Endothelial cell of umbilical vein (primary cell): ENCODE data around the gene SERPINA3. TPM values are rescaled to one million over a fixed set of nuclear protein-coding genes. Genes with fewer than 3 reads are reported as not detected.

Experiments used
- BruUV-seq: library from RNA; stranded (reverse); fragments of 400-500 nt; replicated peaks from 2 replicates; lab custom pipeline; 2021; lab: Mats Ljungman, UMichigan
- CTCF ChIA-PET: fragments of 300-600, 350-600 bp; sonication (Branson Sonifier 250); formaldehyde crosslinking; loops from one replicate; lab custom pipeline; 2021; ENCODE audit warnings: antibody characterized with exemption, inconsistent platforms; lab: Charles Lee
- POLR2A ChIA-PET: fragments of 300-600, 350-600 bp; sonication (Branson Sonifier 250); formaldehyde crosslinking; loops from one replicate; lab custom pipeline; 2021; ENCODE audit warnings: antibody characterized with exemption, inconsistent platforms; lab: Charles Lee
- DNase-seq: peaks from one replicate; pipeline ENCODE4 v3.0.0-alpha.2; 2011; ENCODE audit warnings: low read depth, low spot score
- FAIRE-seq: peaks from 2 replicates; lab custom pipeline; 2011; peaks lifted over from hg19 to GRCh38; lab: Jason Lieb, UNC
- H2AFZ ChIP-seq: 2 replicates; pipeline ENCODE4 v1.6.0; 2012; ENCODE audit warnings: low read depth, low read length, control low read depth, inconsistent platforms
- H3K27ac ChIP-seq: 2 replicates; pipeline ENCODE4 v1.5.1; 2011; ENCODE audit warnings: low read depth, mild to moderate bottlenecking, control low read depth, low read length, moderate library complexity; ENCODE audit not compliant: insufficient read depth
- H3K27me3 ChIP-seq, 2 experiments: 2 replicates each; pipeline versions ENCODE4 v1.6.0 to v1.6.1; 2011; ENCODE audit warnings: low read length in 2 of 2, mixed read lengths in 1 of 2; ENCODE audit not compliant: control insufficient read depth in 2 of 2, insufficient read depth in 2 of 2
- H3K36me3 ChIP-seq, 2 experiments: 2 replicates in 1 of 2; 3 replicates in 1 of 2; pipeline ENCODE4 v1.5.1; 2011; ENCODE audit warnings: low read length in 2 of 2, mild to moderate bottlenecking in 1 of 2, moderate library complexity in 1 of 2; ENCODE audit not compliant: control insufficient read depth in 2 of 2, insufficient read depth in 2 of 2; ENCODE audit errors: extremely low read depth in 1 of 2
- H3K4me1 ChIP-seq: 3 replicates; pipeline ENCODE4 v1.5.1; 2011; ENCODE audit warnings: mild to moderate bottlenecking, low read length; ENCODE audit not compliant: control insufficient read depth, insufficient read depth; ENCODE audit errors: extremely low read depth
- H3K4me2 ChIP-seq: 2 replicates; pipeline ENCODE4 v1.6.1; 2011; ENCODE audit warnings: low read length, control low read depth, mixed read lengths; ENCODE audit not compliant: insufficient read depth
- H3K4me3 ChIP-seq, 3 experiments: fragments of 200-600 bp in 1 of 3; sonication (generic), shearing (Covaris generic) in 1 of 3; replicated peaks in 1 of 3; 2 replicates each; pipeline ENCODE4 v1.5.1; 2011 to 2016; ENCODE audit warnings: control low read depth in 3 of 3, low read length in 3 of 3, mild to moderate bottlenecking in 2 of 3, inconsistent platforms in 1 of 3, low read depth in 1 of 3, moderate library complexity in 1 of 3; ENCODE audit not compliant: insufficient read depth in 1 of 3
- H3K79me2 ChIP-seq: 2 replicates; pipeline ENCODE4 v1.6.0; 2012; ENCODE audit warnings: low read length, inconsistent platforms; ENCODE audit not compliant: control insufficient read depth, insufficient read depth
- H3K9ac ChIP-seq: replicated peaks from 2 replicates; pipeline ENCODE3; 2011; ENCODE audit warnings: low read length, control low read depth; ENCODE audit not compliant: insufficient read depth; ENCODE audit errors: extremely low read depth
- H3K9me1 ChIP-seq: replicated peaks from 3 replicates; pipeline ENCODE4 v1.6.0; 2011; ENCODE audit warnings: mild to moderate bottlenecking, low read length; ENCODE audit not compliant: control insufficient read depth, insufficient read depth; ENCODE audit errors: extremely low read depth
- H3K9me3 ChIP-seq: replicated peaks from 2 replicates; pipeline ENCODE4 v1.5.1; 2012; ENCODE audit warnings: low read length, inconsistent platforms; ENCODE audit not compliant: control insufficient read depth, insufficient read depth
- H4K20me1 ChIP-seq: replicated peaks from 2 replicates; pipeline ENCODE3; 2011; ENCODE audit warnings: mild to moderate bottlenecking, low read length; ENCODE audit not compliant: control insufficient read depth, insufficient read depth; ENCODE audit errors: extremely low read depth
- CTCF ChIP-seq, 2 donors: IDR thresholded peaks; 1 replicate in 1 of 2; 2 replicates in 1 of 2; pipeline ENCODE4 v1.5.1; 2011; ENCODE audit warnings: low read length in 2 of 2, mild to moderate bottlenecking in 2 of 2, moderate library complexity in 2 of 2, control low read depth in 1 of 2, inconsistent platforms in 1 of 2, low read depth in 1 of 2; ENCODE audit not compliant: insufficient read depth in 1 of 2; ENCODE audit errors: extremely low read depth in 1 of 2
- EZH2 ChIP-seq: IDR thresholded peaks from 2 replicates; pipeline ENCODE4 v1.6.1; 2012; ENCODE audit warnings: borderline replicate concordance, low read depth, mild to moderate bottlenecking, moderate library complexity, low read length, inconsistent platforms; ENCODE audit not compliant: severe bottlenecking
- FOS ChIP-seq: IDR thresholded peaks from 2 replicates; pipeline ENCODE4 v1.6.1; 2011; ENCODE audit warnings: mild to moderate bottlenecking, low read length, moderate library complexity, borderline replicate concordance; ENCODE audit not compliant: insufficient read depth
- GATA2 ChIP-seq: IDR thresholded peaks from 2 replicates; pipeline ENCODE4 v1.7.0; 2011; ENCODE audit warnings: low read depth, mild to moderate bottlenecking, moderate library complexity, mixed read lengths, low read length; ENCODE audit not compliant: insufficient read length, insufficient read depth
- JUN ChIP-seq: IDR thresholded peaks from 2 replicates; pipeline ENCODE4 v1.6.1; 2011; ENCODE audit warnings: borderline replicate concordance, low read depth; ENCODE audit not compliant: insufficient read length, insufficient read depth
- MAX ChIP-seq: IDR thresholded peaks from 2 replicates; pipeline ENCODE4 v1.6.1; 2011; ENCODE audit not compliant: insufficient read depth, insufficient read length
- MYC ChIP-seq: IDR thresholded peaks from one replicate; pipeline ENCODE4 v1.6.1; 2011; ENCODE audit warnings: mild to moderate bottlenecking, low read depth, low read length
- POLR2A ChIP-seq: IDR thresholded peaks from 2 replicates; pipeline ENCODE4 v1.6.1; 2012; ENCODE audit warnings: low read depth, mild to moderate bottlenecking, control low read depth, low read length
- POLR2AphosphoS5 ChIP-seq: IDR thresholded peaks from 2 replicates; pipeline ENCODE4 v1.6.1; 2012; ENCODE audit warnings: low read depth, mild to moderate bottlenecking, control low read depth, low read length, moderate library complexity; ENCODE audit not compliant: insufficient read depth
- dilution Hi-C: fragments of 300-500 bp; cut with MboI; formaldehyde crosslinking; loops from one replicate; pipeline ENCODE4 v1.15.0; 2019; ENCODE audit warnings: low sequenced_read_pairs; ENCODE audit not compliant: extremely low pct_ligation_motif_present
- intact Hi-C: fragments of 100-400 bp; cut with micrococcal nuclease; formaldehyde crosslinking; loops from one replicate; pipeline ENCODE4 v1.10.0; 2022
- polyA plus RNA-seq, 4 experiments: library from polyadenylated mRNA; depleted of rRNA in 3 of 4; stranded (reverse) in 3 of 4; unstranded in 1 of 4; fragments of >200 nt; gene quantifications; 2 replicates each; pipeline versions ENCODE4 v1.2.1 to v1.2.3, GENCODE V29; 2011 to 2012; ENCODE audit warnings: missing spikeins in 1 of 4
- total RNA-seq: library from RNA; stranded (reverse); gene quantifications from 2 replicates; pipeline ENCODE4 v1.2.3, GENCODE V29; 2021

SERPINA3 gene
- total and polyA plus RNA-seq, 2 donors (not counting 3 experiments of a cell fraction or from before 2014, with no cell fraction given), result not detected

- DNase-seq (no peak), FAIRE-seq (no peak)
- H3K9ac ChIP-seq, result no peak overlapping the region
- no peaks in the 10 kb centered on the region for H3K9me1 ChIP-seq
- H3K27me3 ChIP-seq, result no peaks in the 10 kb centered on the region
- ChIA-PET CTCF (no interaction called here), POLR2A (no interaction called here)
- H3K4me2 ChIP-seq, result no peak overlapping the region
- no peaks in the 10 kb centered on the region for H3K9me3 ChIP-seq
- no peak for TF ChIP-seq EZH2
- no peak for TF ChIP-seq POLR2A
- TF ChIP-seq GATA2, result no peak
- TF ChIP-seq MYC, result no peak
- TF ChIP-seq JUN, result no peak
- TF ChIP-seq CTCF (IDR thresholded peaks at IDR 0.05; ENCODE audit: extremely low read depth in 1 of 2, insufficient read depth in 1 of 2, low read depth in 1 of 2, low read length in 2 of 2), result no peak
- no peak for TF ChIP-seq MAX
- no peak for TF ChIP-seq POLR2AphosphoS5
- no peak for TF ChIP-seq FOS
- H3K36me3 ChIP-seq, result no peaks in the 10 kb centered on the region
- H4K20me1 ChIP-seq, result no peaks in the 10 kb centered on the region
- dilution Hi-C loops, result no loop called here
- no peak overlapping the region for H3K4me3 ChIP-seq
- no peaks in the 10 kb centered on the region for H3K4me1 ChIP-seq
- no peaks in the 10 kb centered on the region for H3K79me2 ChIP-seq
- intact Hi-C loops, result no loop called here
- no TSS peak for BruUV-seq
- no peak overlapping the region for H3K27ac ChIP-seq
- H2AFZ ChIP-seq, result no peak overlapping the region
Observed at GRCh38 chr14:94653321-94653720, 41.1 kb downstream of the SERPINA3 start.
